CD4-positive, alpha-beta T cell (primary cell): ENCODE results near the gene CTXN3. TPM values are rescaled to one million over a fixed set of nuclear protein-coding genes. Genes with fewer than 3 reads are reported as not detected.

Source experiments
- ATAC-seq: fragments of 200-7000 bp; cut with Tn5 transposase; one replicate; pipeline ENCODE4 v1.10.0; 2022; ENCODE audit warnings: mild to moderate bottlenecking; ENCODE audit not compliant: poor library complexity
- CTCF ChIA-PET: fragments of 350-600 bp; sonication (Branson Sonifier 250); formaldehyde crosslinking; loops from one replicate; lab custom pipeline; 2021; ENCODE audit warnings: antibody characterized with exemption, inconsistent platforms; lab: Charles Lee
- POLR2A ChIA-PET: fragments of 350-600 bp; sonication (Branson Sonifier 250); formaldehyde crosslinking; loops from one replicate; lab custom pipeline; 2021; ENCODE audit warnings: antibody characterized with exemption, inconsistent platforms; lab: Charles Lee
- DNase-seq, 14 experiments: peaks; one replicate each; pipeline ENCODE4 v3.0.0-alpha.2; 2013 to 2020; ENCODE audit warnings: mixed read lengths in 2 of 14
- H3K27ac ChIP-seq, 2 donors: one replicate each; pipeline versions ENCODE4 v1.5.1 to v1.7.0; 2013; ENCODE audit warnings: low read length in 2 of 2, low read depth in 1 of 2, mild to moderate bottlenecking in 1 of 2
- H3K27me3 ChIP-seq, 2 experiments: 1 replicate in 1 of 2; 2 replicates in 1 of 2; pipeline versions ENCODE4 v1.6.1 to v1.7.0; 2013; ENCODE audit warnings: low read length in 2 of 2, control low read depth in 1 of 2, mild to moderate bottlenecking in 1 of 2, moderate library complexity in 1 of 2; ENCODE audit not compliant: insufficient read depth in 2 of 2, control insufficient read depth in 1 of 2
- H3K36me3 ChIP-seq: one replicate; pipeline ENCODE4 v1.6.1; 2013; ENCODE audit warnings: low read length, control low read depth; ENCODE audit not compliant: insufficient read depth
- H3K4me1 ChIP-seq: one replicate; pipeline ENCODE4 v1.6.1; 2013; ENCODE audit warnings: low read length, control low read depth; ENCODE audit not compliant: insufficient read depth
- H3K4me3 ChIP-seq: one replicate; pipeline ENCODE4 v1.5.1; 2013; ENCODE audit warnings: mild to moderate bottlenecking, low read length, moderate library complexity
- H3K9me3 ChIP-seq, 2 experiments: 1 replicate in 1 of 2; 2 replicates in 1 of 2; pipeline versions ENCODE4 v1.6.1 to v1.7.0; 2013; ENCODE audit warnings: low read length in 2 of 2, mild to moderate bottlenecking in 2 of 2, control low read depth in 1 of 2, moderate library complexity in 1 of 2; ENCODE audit not compliant: control insufficient read depth in 1 of 2, insufficient read depth in 1 of 2
- H3K27ac Mint-ChIP-seq: one replicate; pipeline ENCODE4 v1.8.0; 2020; ENCODE audit warnings: mixed read lengths
- H3K27me3 Mint-ChIP-seq: one replicate; pipeline ENCODE4 v1.8.0; 2021; ENCODE audit warnings: mixed read lengths
- H3K36me3 Mint-ChIP-seq: one replicate; pipeline ENCODE4 v1.8.0; 2021; ENCODE audit warnings: low read depth, mixed read lengths
- H3K4me1 Mint-ChIP-seq: one replicate; pipeline ENCODE4 v1.8.0; 2021; ENCODE audit warnings: low read depth, mixed read lengths
- H3K4me3 Mint-ChIP-seq: one replicate; pipeline ENCODE4 v1.8.0; 2020; ENCODE audit warnings: mild to moderate bottlenecking, mixed read lengths
- H3K9me3 Mint-ChIP-seq: one replicate; pipeline ENCODE4 v1.8.0; 2020; ENCODE audit warnings: mixed read lengths
- intact Hi-C, 2 experiments: fragments of 100-400 bp; cut with DNase I in 1 of 2; cut with micrococcal nuclease in 1 of 2; formaldehyde crosslinking; loops; one replicate each; pipeline versions ENCODE4 v1.15.1 to v1.9.0; 2023 to 2025; cut with DNase I, micrococcal nuclease
- total RNA-seq, 174 experiments: library from RNA in 2 of 174; stranded (reverse) in 2 of 174; gene quantifications; one replicate each; pipeline ENCODE4 v1.2.3 and lab custom pipeline; 2021 to 2026
- TF ChIP-seq, protein P1 (sequence below): fragments of 200-600 bp; IDR thresholded peaks from one replicate; pipeline ENCODE4 v1.8.0; 2022; ENCODE audit warnings: antibody characterized with exemption, mild to moderate bottlenecking

The CTXN3 gene
- total RNA-seq, 2 experiments from 2014 or later: not detected

DNA sequence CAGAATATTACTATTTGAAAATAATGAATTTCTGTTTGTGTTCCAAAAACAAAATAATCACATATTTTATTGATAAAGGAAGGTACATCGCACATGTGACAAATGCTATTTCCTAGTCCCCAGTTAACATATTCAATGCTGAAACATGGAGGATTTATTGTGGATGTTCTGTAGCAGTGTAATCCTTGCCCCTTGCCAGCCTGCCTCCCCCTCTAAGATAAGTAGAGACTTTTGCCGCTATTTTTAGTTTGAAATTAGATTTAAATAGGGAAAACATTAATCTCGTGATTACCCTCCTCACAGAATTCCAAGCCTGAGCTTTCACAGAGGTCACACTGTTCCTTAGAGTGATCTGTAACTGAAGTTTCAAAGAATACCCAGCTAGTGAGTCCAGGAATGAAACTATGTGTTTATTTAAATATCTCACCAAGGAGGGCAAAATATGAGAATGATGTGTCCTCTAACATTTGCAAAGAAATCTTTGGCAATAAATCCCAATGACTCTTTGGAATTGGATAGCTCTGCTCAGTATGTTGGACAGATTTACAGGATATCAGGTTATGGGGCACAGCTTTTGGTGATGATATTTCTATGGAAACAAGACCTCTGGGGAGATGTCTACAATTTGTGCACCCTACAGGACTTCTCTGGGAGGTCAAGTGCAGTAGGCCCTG is 17.3 kb downstream of the CTXN3 start:
- intact Hi-C loops: no loop called here
- no peaks in the 10 kb centered on the region for H3K27me3 ChIP-seq
- H3K36me3 Mint-ChIP-seq: no peaks in the 10 kb centered on the region
- POLR2A ChIA-PET: no interaction called here
- no peaks in the 10 kb centered on the region for H3K9me3 ChIP-seq
- no peak overlapping the region for H3K4me3 Mint-ChIP-seq
- no peak overlapping the region for H3K27ac Mint-ChIP-seq
- DNase-seq: no peak
- no peaks in the 10 kb centered on the region for H3K9me3 Mint-ChIP-seq
- CTCF ChIA-PET: no interaction called here
- no peaks in the 10 kb centered on the region for H3K4me1 ChIP-seq
- no peak for ATAC-seq
- H3K27ac ChIP-seq: no peak overlapping the region
- TF ChIP-seq, protein P1, sequence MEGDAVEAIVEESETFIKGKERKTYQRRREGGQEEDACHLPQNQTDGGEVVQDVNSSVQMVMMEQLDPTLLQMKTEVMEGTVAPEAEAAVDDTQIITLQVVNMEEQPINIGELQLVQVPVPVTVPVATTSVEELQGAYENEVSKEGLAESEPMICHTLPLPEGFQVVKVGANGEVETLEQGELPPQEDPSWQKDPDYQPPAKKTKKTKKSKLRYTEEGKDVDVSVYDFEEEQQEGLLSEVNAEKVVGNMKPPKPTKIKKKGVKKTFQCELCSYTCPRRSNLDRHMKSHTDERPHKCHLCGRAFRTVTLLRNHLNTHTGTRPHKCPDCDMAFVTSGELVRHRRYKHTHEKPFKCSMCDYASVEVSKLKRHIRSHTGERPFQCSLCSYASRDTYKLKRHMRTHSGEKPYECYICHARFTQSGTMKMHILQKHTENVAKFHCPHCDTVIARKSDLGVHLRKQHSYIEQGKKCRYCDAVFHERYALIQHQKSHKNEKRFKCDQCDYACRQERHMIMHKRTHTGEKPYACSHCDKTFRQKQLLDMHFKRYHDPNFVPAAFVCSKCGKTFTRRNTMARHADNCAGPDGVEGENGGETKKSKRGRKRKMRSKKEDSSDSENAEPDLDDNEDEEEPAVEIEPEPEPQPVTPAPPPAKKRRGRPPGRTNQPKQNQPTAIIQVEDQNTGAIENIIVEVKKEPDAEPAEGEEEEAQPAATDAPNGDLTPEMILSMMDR: no peak
- no peaks in the 10 kb centered on the region for H3K4me1 Mint-ChIP-seq
- H3K27me3 Mint-ChIP-seq: no peaks in the 10 kb centered on the region
- H3K36me3 ChIP-seq: no peaks in the 10 kb centered on the region
- no peak overlapping the region for H3K4me3 ChIP-seq

DNA sequence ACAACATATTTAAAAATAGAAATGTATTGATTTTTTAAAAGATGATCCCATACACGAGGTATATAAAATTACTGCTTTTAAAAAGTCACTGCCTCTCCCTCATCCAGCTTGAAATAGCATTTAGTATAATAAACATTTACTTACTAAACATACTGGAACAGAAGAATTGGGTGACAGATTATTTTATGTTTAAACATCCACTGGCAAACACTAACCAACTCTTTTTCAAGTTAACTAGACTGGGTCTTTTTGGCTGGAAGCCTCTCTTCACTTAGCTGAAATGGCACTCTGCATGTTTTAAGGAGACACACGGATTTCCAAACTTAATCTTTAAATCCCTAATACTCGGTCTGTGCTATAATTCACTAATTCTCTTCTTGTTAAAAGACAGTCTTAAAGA is 19.0 kb downstream of the CTXN3 start:
- no peaks in the 10 kb centered on the region for H3K27me3 ChIP-seq
- H3K9me3 Mint-ChIP-seq: no peaks in the 10 kb centered on the region
- ChIA-PET CTCF (no interaction called here), POLR2A (no interaction called here)
- H3K36me3 Mint-ChIP-seq: no peaks in the 10 kb centered on the region
- TF ChIP-seq, protein P1: no peak
- H3K4me1 Mint-ChIP-seq: no peaks in the 10 kb centered on the region
- H3K36me3 ChIP-seq: no peaks in the 10 kb centered on the region
- H3K27ac ChIP-seq: no peak overlapping the region
- H3K9me3 ChIP-seq: no peaks in the 10 kb centered on the region
- H3K27me3 Mint-ChIP-seq: no peaks in the 10 kb centered on the region
- ATAC-seq: no peak
- H3K4me3 ChIP-seq: no peak overlapping the region
- no peak overlapping the region for H3K27ac Mint-ChIP-seq
- no peak for DNase-seq
- intact Hi-C loops: no loop called here
- no peak overlapping the region for H3K4me3 Mint-ChIP-seq
- no peaks in the 10 kb centered on the region for H3K4me1 ChIP-seq

DNA sequence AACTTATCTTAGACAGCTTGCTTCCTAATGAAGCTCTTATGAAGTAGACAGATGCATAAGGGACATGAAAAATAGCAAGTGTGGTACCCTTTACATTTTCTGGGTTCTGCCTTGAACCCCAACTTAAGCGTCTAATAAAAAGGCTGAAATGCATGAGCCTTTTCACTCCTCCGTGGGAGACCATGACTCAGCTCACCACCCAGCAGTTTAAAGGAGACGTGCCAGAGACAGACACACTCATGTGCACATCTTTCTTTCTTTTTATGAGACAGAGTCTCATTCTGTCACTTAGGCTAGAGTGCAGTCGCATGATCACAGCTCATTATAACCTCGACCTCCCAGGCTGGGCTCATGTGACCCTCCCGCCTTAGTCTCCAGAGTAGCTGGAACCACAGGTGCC is 22.3 kb downstream of the CTXN3 start:
- H3K9me3 Mint-ChIP-seq: no peaks in the 10 kb centered on the region
- H3K27ac Mint-ChIP-seq: no peak overlapping the region
- Histone ChIP-seq H3K27me3 (no peaks in the 10 kb centered on the region), H3K4me3 (no peak overlapping the region), H3K9me3 (no peaks in the 10 kb centered on the region), H3K36me3 (no peaks in the 10 kb centered on the region), H3K4me1 (no peaks in the 10 kb centered on the region), H3K27ac (no peak overlapping the region)
- no peak for ATAC-seq
- ChIA-PET POLR2A (no interaction called here), CTCF (no interaction called here)
- no peak overlapping the region for H3K4me3 Mint-ChIP-seq
- no peaks in the 10 kb centered on the region for H3K27me3 Mint-ChIP-seq
- TF ChIP-seq, protein P1: no peak
- no peaks in the 10 kb centered on the region for H3K4me1 Mint-ChIP-seq
- intact Hi-C loops: no loop called here
- H3K36me3 Mint-ChIP-seq: no peaks in the 10 kb centered on the region
- DNase-seq: no peak
